AG04449 (cell line): Measurements from ENCODE around the gene GC.

Experiments used
- CTCF ChIA-PET: fragments of 350-600 bp; formaldehyde crosslinking; extraction: SDS; loops from one replicate; lab custom pipeline; 2021; ENCODE audit warnings: antibody characterized with exemption; lab: Yijun Ruan, JAX
- POLR2A ChIA-PET: fragments of 400-600, 350-600 bp; formaldehyde crosslinking; extraction: SDS; loops from one replicate; lab custom pipeline; 2020; ENCODE audit warnings: antibody characterized with exemption, inconsistent platforms; lab: Yijun Ruan, JAX
- DNase-seq: peaks from one replicate; pipeline ENCODE4 v3.0.0-alpha.2; 2010; ENCODE audit warnings: low read depth, low spot score
- H3K4me3 ChIP-seq: 2 replicates; pipeline ENCODE4 v1.5.1; 2011; ENCODE audit warnings: low read depth, mild to moderate bottlenecking, control low read depth, low read length
- TF ChIP-seq, protein P1 (sequence below): IDR thresholded peaks from one replicate; pipeline ENCODE4 v1.5.1; 2011; ENCODE audit warnings: mild to moderate bottlenecking, moderate library complexity, low read length, control low read depth, inconsistent platforms; ENCODE audit not compliant: insufficient read depth; ENCODE audit errors: missing control alignments

GC gene

GRCh38 chr4:71709961-71710360, 73.9 kb downstream of the GC start:
- H3K4me3 ChIP-seq = no peak overlapping the region
- DNase-seq = no peak
- CTCF ChIA-PET = interaction anchor here (0.9 to 6.8 kb wide), 18 partner anchors 9 to 1107 kb away, joined by 3 to 54 read pairs (median 4); no protein-coding TSS in a partner anchor
- TF ChIP-seq, protein P1, sequence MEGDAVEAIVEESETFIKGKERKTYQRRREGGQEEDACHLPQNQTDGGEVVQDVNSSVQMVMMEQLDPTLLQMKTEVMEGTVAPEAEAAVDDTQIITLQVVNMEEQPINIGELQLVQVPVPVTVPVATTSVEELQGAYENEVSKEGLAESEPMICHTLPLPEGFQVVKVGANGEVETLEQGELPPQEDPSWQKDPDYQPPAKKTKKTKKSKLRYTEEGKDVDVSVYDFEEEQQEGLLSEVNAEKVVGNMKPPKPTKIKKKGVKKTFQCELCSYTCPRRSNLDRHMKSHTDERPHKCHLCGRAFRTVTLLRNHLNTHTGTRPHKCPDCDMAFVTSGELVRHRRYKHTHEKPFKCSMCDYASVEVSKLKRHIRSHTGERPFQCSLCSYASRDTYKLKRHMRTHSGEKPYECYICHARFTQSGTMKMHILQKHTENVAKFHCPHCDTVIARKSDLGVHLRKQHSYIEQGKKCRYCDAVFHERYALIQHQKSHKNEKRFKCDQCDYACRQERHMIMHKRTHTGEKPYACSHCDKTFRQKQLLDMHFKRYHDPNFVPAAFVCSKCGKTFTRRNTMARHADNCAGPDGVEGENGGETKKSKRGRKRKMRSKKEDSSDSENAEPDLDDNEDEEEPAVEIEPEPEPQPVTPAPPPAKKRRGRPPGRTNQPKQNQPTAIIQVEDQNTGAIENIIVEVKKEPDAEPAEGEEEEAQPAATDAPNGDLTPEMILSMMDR = no peak
- POLR2A ChIA-PET = no interaction called here

GRCh38 chr4:71698141-71698540, 85.7 kb downstream of the GC start:
- H3K4me3 ChIP-seq = no peak overlapping the region
- ChIA-PET POLR2A (no interaction called here), CTCF (interaction anchor here (0.6 to 2.2 kb wide), 2 partner anchors 13 to 1046 kb away, joined by 3 to 10 read pairs; no protein-coding TSS in a partner anchor)
- DNase-seq = no peak
- TF ChIP-seq, protein P1 = no peak

GRCh38 chr4:71697031-71697430, 86.8 kb downstream of the GC start:
- CTCF ChIA-PET = interaction anchor here (2.2 kb wide), 1 partner anchor 14 kb away, joined by 10 read pairs; no protein-coding TSS in a partner anchor
- TF ChIP-seq, protein P1 = no peak
- POLR2A ChIA-PET = no interaction called here
- DNase-seq = no peak
- no peak overlapping the region for H3K4me3 ChIP-seq

- no peak for DNase-seq
- no peak overlapping the region for H3K4me3 ChIP-seq
- TF ChIP-seq, protein P1 = no peak
- CTCF ChIA-PET = interaction anchor here (1.2 kb wide), 1 partner anchor 12 kb away, joined by 3 read pairs; no protein-coding TSS in a partner anchor
- POLR2A ChIA-PET = no interaction called here
These were observed 88.9 kb downstream of the GC start for GRCh38 chr4:71694961-71695360.

DNA sequence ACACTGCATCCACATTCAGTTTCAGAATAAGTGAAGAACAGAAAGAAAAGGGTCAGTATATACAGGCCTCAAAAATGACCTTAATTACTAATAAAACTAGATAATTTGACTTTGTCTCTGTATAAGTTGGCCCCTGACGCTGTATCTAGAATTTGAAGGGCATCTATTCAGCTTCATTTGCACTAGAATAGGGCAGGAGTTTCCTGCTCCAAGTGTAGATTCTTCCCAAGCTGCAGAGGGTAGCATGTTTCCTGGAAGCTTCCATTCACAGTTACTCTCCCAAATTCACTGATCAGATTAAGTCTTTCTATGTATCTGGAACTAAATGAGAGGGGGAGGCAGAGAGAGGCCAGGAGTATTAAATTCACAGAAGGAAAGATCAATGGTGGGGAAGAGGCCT, 90.9 kb downstream of the GC start:
- CTCF ChIA-PET = interaction anchor here (1.0 to 1.7 kb wide), 3 partner anchors 17 to 20 kb away, joined by 3 to 5 read pairs (median 3); no protein-coding TSS in a partner anchor
- H3K4me3 ChIP-seq = no peak overlapping the region
- TF ChIP-seq, protein P1 = no peak
- POLR2A ChIA-PET = no interaction called here
- DNase-seq = no peak

- TF ChIP-seq, protein P1 = no peak
- ChIA-PET CTCF (interaction anchor here (0.8 to 1.2 kb wide), 2 partner anchors 14 to 18 kb away, joined by 3 read pairs; no protein-coding TSS in a partner anchor), POLR2A (no interaction called here)
- H3K4me3 ChIP-seq = no peak overlapping the region
- DNase-seq = no peak
These were observed 91.7 kb downstream of the GC start for GRCh38 chr4:71692198-71692597.
